AG04449 (cell line): ENCODE data around the gene MRPL49.

ENCODE experiments used
- CTCF ChIA-PET: fragments of 350-600 bp; formaldehyde crosslinking; extraction: SDS; loops from one replicate; lab custom pipeline; 2021; ENCODE audit warnings: antibody characterized with exemption; lab: Yijun Ruan, JAX
- POLR2A ChIA-PET: fragments of 400-600, 350-600 bp; formaldehyde crosslinking; extraction: SDS; loops from one replicate; lab custom pipeline; 2020; ENCODE audit warnings: antibody characterized with exemption, inconsistent platforms; lab: Yijun Ruan, JAX
- DNase-seq: peaks from one replicate; pipeline ENCODE4 v3.0.0-alpha.2; 2010; ENCODE audit warnings: low read depth, low spot score
- H3K4me3 ChIP-seq: 2 replicates; pipeline ENCODE4 v1.5.1; 2011; ENCODE audit warnings: low read depth, mild to moderate bottlenecking, control low read depth, low read length
- TF ChIP-seq, protein P1 (sequence below): IDR thresholded peaks from one replicate; pipeline ENCODE4 v1.5.1; 2011; ENCODE audit warnings: mild to moderate bottlenecking, moderate library complexity, low read length, control low read depth, inconsistent platforms; ENCODE audit not compliant: insufficient read depth; ENCODE audit errors: missing control alignments

The MRPL49 gene

GRCh38 chr11:65083134-65083833, 38.8 kb upstream of the MRPL49 start:
- CTCF ChIA-PET, result interaction anchor here (1.1 to 2.5 kb wide), 3 partner anchors 12 to 69 kb away, joined by 4 to 12 read pairs (median 7); partner anchors contain the start of gene ARL2
- TF ChIP-seq, protein P1, sequence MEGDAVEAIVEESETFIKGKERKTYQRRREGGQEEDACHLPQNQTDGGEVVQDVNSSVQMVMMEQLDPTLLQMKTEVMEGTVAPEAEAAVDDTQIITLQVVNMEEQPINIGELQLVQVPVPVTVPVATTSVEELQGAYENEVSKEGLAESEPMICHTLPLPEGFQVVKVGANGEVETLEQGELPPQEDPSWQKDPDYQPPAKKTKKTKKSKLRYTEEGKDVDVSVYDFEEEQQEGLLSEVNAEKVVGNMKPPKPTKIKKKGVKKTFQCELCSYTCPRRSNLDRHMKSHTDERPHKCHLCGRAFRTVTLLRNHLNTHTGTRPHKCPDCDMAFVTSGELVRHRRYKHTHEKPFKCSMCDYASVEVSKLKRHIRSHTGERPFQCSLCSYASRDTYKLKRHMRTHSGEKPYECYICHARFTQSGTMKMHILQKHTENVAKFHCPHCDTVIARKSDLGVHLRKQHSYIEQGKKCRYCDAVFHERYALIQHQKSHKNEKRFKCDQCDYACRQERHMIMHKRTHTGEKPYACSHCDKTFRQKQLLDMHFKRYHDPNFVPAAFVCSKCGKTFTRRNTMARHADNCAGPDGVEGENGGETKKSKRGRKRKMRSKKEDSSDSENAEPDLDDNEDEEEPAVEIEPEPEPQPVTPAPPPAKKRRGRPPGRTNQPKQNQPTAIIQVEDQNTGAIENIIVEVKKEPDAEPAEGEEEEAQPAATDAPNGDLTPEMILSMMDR, result no peak
- H3K4me3 ChIP-seq, result peak overlapping the region; percentile 97
- POLR2A ChIA-PET, result interaction anchor here (1.4 kb wide), 1 partner anchor 12 kb away, joined by 4 read pairs; no protein-coding TSS in a partner anchor
- DNase-seq, result no peak

DNA sequence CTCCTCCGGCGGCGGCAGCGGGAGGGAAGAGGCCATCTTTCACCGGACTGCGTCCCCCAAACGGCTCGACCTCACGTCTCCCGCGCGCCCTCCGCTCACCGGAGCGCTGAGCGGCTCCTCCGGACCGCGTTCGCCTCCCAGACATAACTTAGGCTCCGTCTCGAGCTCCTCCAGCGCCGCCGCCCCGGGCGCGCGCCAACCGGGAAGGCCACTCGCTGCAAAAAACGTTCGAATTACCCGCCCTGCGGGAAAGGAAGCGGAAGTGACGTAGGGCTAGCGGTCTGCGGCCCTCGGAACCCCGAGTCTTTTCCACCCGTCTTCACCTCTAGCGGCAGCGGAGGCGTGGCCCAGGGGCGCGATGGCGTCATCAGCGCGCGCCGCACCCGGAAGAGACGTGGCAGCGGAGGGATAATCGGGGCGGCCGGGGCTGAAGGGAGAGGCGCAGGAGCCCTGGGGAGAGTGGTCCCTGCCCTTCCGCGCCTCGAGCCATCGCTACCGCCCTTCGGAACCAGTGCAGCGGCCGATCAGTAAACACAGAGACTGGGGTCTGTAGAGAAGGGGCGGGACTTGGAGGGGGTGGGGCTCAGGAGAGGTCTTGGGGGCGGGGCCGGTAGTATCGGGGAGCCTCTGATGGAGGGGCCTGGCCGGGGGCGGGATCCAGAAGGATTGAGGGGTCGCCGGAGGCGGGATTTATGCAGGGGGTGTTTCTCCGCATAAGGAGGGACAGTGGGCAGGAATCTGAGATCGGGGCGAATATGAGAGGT, 38.1 kb upstream of the MRPL49 start, which contains the start of the genes CDCA5 and ZFPL1:
TSS of gene CDCA5 (minus strand) at position 207 of the 764 bp plus-strand sequence. CDS start at position 145, 62 bp downstream.
TSS of gene ZFPL1 (plus strand) at position 389 of the 764 bp plus-strand sequence. CDS start 477 bp downstream, outside the sequence.
- POLR2A ChIA-PET, result interaction anchor here (1.4 kb wide), 1 partner anchor 11 kb away, joined by 4 read pairs; no protein-coding TSS in a partner anchor
- TF ChIP-seq, protein P1, result no peak
- peak; percentile 59 for DNase-seq
- H3K4me3 ChIP-seq, result peak within 1 kb of the TSS; percentile 97
- CTCF ChIA-PET, result interaction anchor here (1.1 to 2.5 kb wide), 3 partner anchors 11 to 70 kb away, joined by 4 to 12 read pairs (median 7); partner anchors contain the start of gene ARL2

DNA sequence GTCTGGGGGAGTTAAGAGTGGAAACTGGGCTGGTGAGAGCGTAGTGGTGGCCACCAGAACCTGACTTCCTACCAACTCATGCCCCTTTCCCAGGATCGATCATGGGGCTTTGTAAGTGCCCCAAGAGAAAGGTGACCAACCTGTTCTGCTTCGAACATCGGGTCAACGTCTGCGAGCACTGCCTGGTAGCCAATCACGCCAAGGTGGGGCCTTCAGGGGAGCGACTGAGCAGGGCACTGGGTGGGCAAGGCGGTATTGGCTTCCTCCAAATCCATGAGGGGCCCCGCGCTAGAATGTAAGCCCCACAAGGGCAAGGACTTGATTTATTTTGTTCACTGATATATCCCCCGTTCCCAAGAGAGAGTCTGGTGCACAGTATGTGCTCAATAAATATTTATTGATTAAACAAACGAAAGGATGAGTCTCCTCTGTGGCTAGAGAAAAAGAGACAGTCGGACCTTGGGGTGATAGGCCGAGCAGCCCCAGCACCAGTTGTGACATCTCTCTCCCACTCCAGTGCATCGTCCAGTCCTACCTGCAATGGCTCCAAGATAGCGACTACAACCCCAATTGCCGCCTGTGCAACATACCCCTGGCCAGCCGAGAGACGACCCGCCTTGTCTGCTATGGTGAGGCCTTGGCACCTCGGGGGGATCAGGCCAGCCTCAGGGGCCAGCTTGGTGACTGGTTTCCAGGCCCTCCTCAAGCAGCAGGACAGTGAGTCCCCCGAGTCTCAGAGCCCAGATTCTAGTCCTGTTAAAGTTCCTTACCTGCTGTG, 37.3 kb upstream of the MRPL49 start:
- ChIA-PET CTCF (interaction anchor here (0.8 to 1.3 kb wide), 6 partner anchors 10 to 71 kb away, joined by 3 to 9 read pairs (median 4); partner anchors contain the start of gene ARL2), POLR2A (interaction anchor here (0.7 kb wide), 1 partner anchor 12 kb away, joined by 4 read pairs; the partner anchor contains the start of gene VPS51)
- TF ChIP-seq, protein P1, result no peak
- DNase-seq, result no peak
- peak overlapping the region; percentile 97 for H3K4me3 ChIP-seq

DNA sequence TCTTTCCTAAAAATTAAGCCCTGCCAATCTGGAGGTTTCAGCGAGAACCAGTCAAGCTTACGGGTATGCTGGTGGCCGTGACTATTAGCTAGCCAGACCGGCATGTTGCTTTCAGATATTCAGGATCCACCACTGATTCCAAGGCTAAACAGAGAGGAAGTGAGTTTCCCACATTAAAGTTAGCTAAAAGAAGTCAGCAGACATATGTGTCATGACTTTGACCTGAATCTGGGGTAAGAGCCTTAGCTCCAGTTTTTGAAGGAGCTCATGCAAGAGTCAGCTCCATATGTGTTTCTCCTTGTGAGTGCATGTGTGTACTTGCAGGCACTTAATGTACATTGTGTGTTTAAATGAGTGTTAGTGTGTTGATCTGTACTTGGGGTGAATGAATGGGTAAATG, 36.7 kb upstream of the MRPL49 start:
- H3K4me3 ChIP-seq, result peak overlapping the region; percentile 16; the same call in 1 of the 2 replicates
- POLR2A ChIA-PET, result interaction anchor here (0.7 kb wide), 1 partner anchor 11 kb away, joined by 4 read pairs; the partner anchor contains the start of gene VPS51
- TF ChIP-seq, protein P1, result no peak
- CTCF ChIA-PET, result interaction anchor here (0.8 to 1.3 kb wide), 6 partner anchors 9 to 71 kb away, joined by 3 to 9 read pairs (median 4); partner anchors contain the start of gene ARL2
- no peak for DNase-seq

DNA sequence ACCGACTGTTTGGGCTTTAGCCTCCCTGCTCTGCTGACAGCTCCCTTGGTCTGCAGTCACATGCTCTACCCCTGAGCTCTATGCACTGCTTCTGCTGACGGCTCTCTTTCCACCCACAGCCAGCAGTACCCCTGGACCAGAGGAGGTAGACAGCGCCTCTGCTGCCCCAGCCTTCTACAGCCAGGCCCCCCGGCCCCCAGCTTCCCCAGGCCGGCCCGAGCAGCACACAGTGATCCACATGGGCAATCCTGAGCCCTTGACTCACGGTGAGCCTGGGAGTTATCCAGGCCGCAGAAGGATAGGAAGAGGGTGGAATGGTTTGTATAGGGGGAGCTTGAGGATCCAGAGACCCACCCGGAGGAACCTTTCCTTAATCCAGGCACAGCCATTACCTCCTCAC, 35.3 kb upstream of the MRPL49 start:
- DNase-seq, result no peak
- POLR2A ChIA-PET, result interaction anchor here (1.1 kb wide), 1 partner anchor 22 kb away, joined by 3 read pairs; no protein-coding TSS in a partner anchor
- H3K4me3 ChIP-seq, result no peak overlapping the region
- CTCF ChIA-PET, result interaction anchor here (0.6 to 1.4 kb wide), 2 partner anchors 23 to 73 kb away, joined by 3 to 4 read pairs; partner anchors contain the start of gene ARL2
- TF ChIP-seq, protein P1, result no peak
